GM21529 (cell line): Measurements from ENCODE around the gene PSMA3.
A peak's percentile ranks its signal among the peaks of the same experiment; 100 is the strongest.

Experiments used
- ATAC-seq: cut with Tn5 transposase; IDR thresholded peaks from one replicate; pipeline ENCODE4 v1.9.1; 2021; ENCODE audit not compliant: unreplicated experiment

PSMA3 gene

GRCh38 chr14:58298477-58299400 is 54.1 kb downstream of the PSMA3 start, which contains the start of gene ARID4A:
TSS of gene ARID4A (plus strand) at chr14:58298555. CDS start at chr14:58299855, 1,300 bp downstream.
- peak; percentile 10 for ATAC-seq

GRCh38 chr14:58299401-58300330 is 55.0 kb downstream of the PSMA3 start:
- no peak for ATAC-seq

- no peak for ATAC-seq
Measured at GRCh38 chr14:58301416-58301815, 56.8 kb downstream of the PSMA3 start.

GRCh38 chr14:58305730-58306129 is 61.1 kb downstream of the PSMA3 start:
- ATAC-seq: no peak

- no peak for ATAC-seq
Measured at GRCh38 chr14:58307597-58308316, 63.1 kb downstream of the PSMA3 start.

- ATAC-seq: no peak
Measured at GRCh38 chr14:58309086-58309485, 64.4 kb downstream of the PSMA3 start.

- ATAC-seq: no peak
Measured at GRCh38 chr14:58313699-58314098, 69.1 kb downstream of the PSMA3 start.

- no peak for ATAC-seq
Measured at GRCh38 chr14:58315606-58316005, 71.0 kb downstream of the PSMA3 start.
